IPS DF 19.7 (cell line): ENCODE results near the gene FYTTD1.

Experiments used
- DNase-seq: peaks from one replicate; pipeline ENCODE4 v3.0.0-alpha.2; 2013; ENCODE audit warnings: low read depth, low spot score

Gene FYTTD1

GRCh38 chr3:197833930-197834715 lies 84.4 kb downstream of the FYTTD1 start:
- no peak for DNase-seq

DNA sequence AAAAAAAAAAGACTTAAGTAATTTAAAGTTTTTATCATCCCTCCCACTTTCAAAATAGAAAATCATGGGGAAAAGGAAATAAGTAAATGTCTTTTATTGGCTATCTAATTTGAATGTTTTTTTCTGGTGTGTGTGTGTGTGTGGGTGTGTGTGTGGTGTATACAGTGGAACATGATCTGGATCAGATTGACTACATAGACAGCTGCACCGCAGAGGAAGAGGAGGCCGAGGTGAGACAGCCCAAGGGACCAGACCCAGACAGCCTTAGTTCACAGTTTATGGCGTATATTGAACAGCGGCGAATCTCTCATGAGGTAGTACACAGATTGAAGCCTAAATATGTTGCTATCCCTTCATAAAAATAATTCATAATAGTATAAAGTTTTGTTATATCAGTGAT lies 85.8 kb downstream of the FYTTD1 start:
- no peak for DNase-seq

DNA sequence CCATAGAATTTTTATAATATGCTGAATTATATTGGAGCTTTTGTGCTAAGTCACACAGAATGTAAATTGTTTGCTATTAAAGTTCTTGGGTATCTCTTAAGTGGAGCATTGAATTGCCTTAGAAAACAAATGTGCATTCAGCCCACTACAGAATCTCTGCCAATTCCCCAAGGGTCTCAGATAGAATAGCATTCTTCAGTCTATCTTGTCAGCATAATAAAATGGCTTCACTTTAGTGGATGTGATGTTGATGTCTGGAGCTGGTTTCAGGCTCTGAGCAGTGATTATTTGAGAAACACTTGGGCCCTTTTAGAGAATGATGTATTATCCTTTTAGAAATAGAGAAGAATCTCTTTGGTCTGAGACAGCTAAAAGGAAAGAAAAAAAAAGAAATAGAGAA lies 86.6 kb downstream of the FYTTD1 start:
- no peak for DNase-seq
